Measurements from ENCODE around the gene RETREG3.

- TF ChIP-seq POLR2AphosphoS5 (IDR thresholded peaks at IDR 0.05; ENCODE audit: low read depth, low read length) (no peak), MAX (IDR thresholded peaks at IDR 0.05) (no peak), REST (IDR thresholded peaks at IDR 0.05; ENCODE audit: low read depth) (no peak), EZH2 (IDR thresholded peaks at IDR 0.05) (no peak), CTCF (IDR thresholded peaks at IDR 0.05 in 2 of 3, conservative IDR thresholded peaks at IDR 0.05 in 1 of 3; ENCODE audit: borderline replicate concordance in 1 of 3, insufficient read depth in 1 of 3, low read depth in 2 of 3, low read length in 2 of 3) (no peak), EZH2phosphoT487 (IDR thresholded peaks at IDR 0.05; ENCODE audit: borderline replicate concordance) (no peak), ELF1 (IDR thresholded peaks at IDR 0.05; ENCODE audit: borderline replicate concordance, low read depth) (no peak), SIN3A (IDR thresholded peaks at IDR 0.05; ENCODE audit: low read depth) (no peak), CEBPB (IDR thresholded peaks at IDR 0.05; ENCODE audit: low read depth) (no peak), RAD21 (IDR thresholded peaks at IDR 0.05; ENCODE audit: low read depth) (no peak), POLR2A (IDR thresholded peaks at IDR 0.05; ENCODE audit: borderline replicate concordance, extremely low read depth, insufficient read depth, insufficient read length) (no peak), ZNF274 (IDR thresholded peaks at IDR 0.05; ENCODE audit: low read depth, low read length) (no peak), SP1 (IDR thresholded peaks at IDR 0.05; ENCODE audit: low read depth) (no peak)
Observed at GRCh38 chr17:42566215-42566882, 42.8 kb downstream of the RETREG3 start.
